Forelimb muscle (tissue), 1 donor: ENCODE measurements around the gene CECR2. TPM values are rescaled to one million over a fixed set of nuclear protein-coding genes. Genes with fewer than 3 reads are reported as not detected.

Source experiments
- DNase-seq: peaks from one replicate; pipeline ENCODE4 v3.0.0-alpha.2; 2013; ENCODE audit warnings: low read depth
- polyA plus RNA-seq: library from polyadenylated mRNA; unstranded; fragments of 120-200 nt; gene quantifications from one replicate; pipeline ENCODE4 v1.2.1, GENCODE V29; 2013; ENCODE audit not compliant: insufficient read length

Gene CECR2
- polyA plus RNA-seq, 1 donor = 23.2 TPM

GRCh38 chr22:17606496-17606895 is 237.2 kb downstream of the CECR2 start:
- no peak for DNase-seq

Other genes starting within 250 kb of the CECR2 start
- 5.9 TPM for gene TMEM121B, start 248.1 kb upstream of the CECR2 start, polyA plus RNA-seq
- gene HDHD5, start 210.2 kb upstream of the CECR2 start, polyA plus RNA-seq = 46.4 TPM
- 5.8 TPM for gene ADA2, start 150.0 kb upstream of the CECR2 start, polyA plus RNA-seq
- 0.58 TPM for gene SLC25A18, start 194.0 kb downstream of the CECR2 start, polyA plus RNA-seq